Measurements from ENCODE around the gene PRMT5.

PRMT5 gene

GRCh38 chr14:22872033-22872832, 56.9 kb downstream of the PRMT5 start:
- Histone ChIP-seq H3K9me3 (ENCODE audit: insufficient read depth, low read depth, low read length) (no peaks in the 10 kb centered on the region), H3K36me3 (ENCODE audit: insufficient read depth, low read length) (0 out of 2 replicates have a peak, but pooled peaks cover 2% of the 10 kb centered on the region), H3K27ac (ENCODE audit: low read depth, low read length) (peak overlapping the region; percentile 85; the same call in 1 of the 2 replicates), H3K4me3 (ENCODE audit: low read length) (peak overlapping the region; percentile 84), H3K27me3 (ENCODE audit: insufficient read depth, low read length) (no peaks in the 10 kb centered on the region), H3K4me1 (ENCODE audit: insufficient read depth, low read length) (peaks cover 12% of the 10 kb centered on the region), H3K9ac (ENCODE audit: low read depth, low read length) (peak overlapping the region; percentile 47)
- WGBS, result under 1% methylated on average over 45 of the region's 45 CpGs

GRCh38 chr14:22871224-22872032, 57.7 kb downstream of the PRMT5 start, which contains the start of gene LRP10:
LRP10 (plus strand) TSS chr14:22871740; CDS start chr14:22872304, 564 bp downstream.
- Histone ChIP-seq H3K4me3 (ENCODE audit: low read length) (peak within 1 kb of the TSS; percentile 84), H3K27me3 (ENCODE audit: insufficient read depth, low read length) (no peaks in the 10 kb centered on the region), H3K36me3 (ENCODE audit: insufficient read depth, low read length) (0 out of 2 replicates have a peak, but pooled peaks cover 2% of the 10 kb centered on the region), H3K4me1 (ENCODE audit: insufficient read depth, low read length) (peaks cover 12% of the 10 kb centered on the region), H3K27ac (ENCODE audit: low read depth, low read length) (peak within 1 kb of the TSS; percentile 85; the same call in 1 of the 2 replicates), H3K9ac (ENCODE audit: low read depth, low read length) (peak within 1 kb of the TSS; percentile 27), H3K9me3 (ENCODE audit: insufficient read depth, low read depth, low read length) (no peaks in the 10 kb centered on the region)
- under 1% methylated on average over 49 of the region's 50 CpGs for WGBS

- H3K4me3 ChIP-seq (ENCODE audit: low read length), result peak overlapping the region; percentile 84
- no peaks in the 10 kb centered on the region for H3K27me3 ChIP-seq (ENCODE audit: insufficient read depth, low read length)
- H3K4me1 ChIP-seq (ENCODE audit: insufficient read depth, low read length), result peaks cover 12% of the 10 kb centered on the region
- peak overlapping the region; percentile 85; the same call in 1 of the 2 replicates for H3K27ac ChIP-seq (ENCODE audit: low read depth, low read length)
- 0 out of 2 replicates have a peak, but pooled peaks cover 2% of the 10 kb centered on the region for H3K36me3 ChIP-seq (ENCODE audit: insufficient read depth, low read length)
- no CpG with 5 or more reads among the region's 1 CpG for WGBS
- H3K9ac ChIP-seq (ENCODE audit: low read depth, low read length), result 0 out of 2 replicates have a peak overlapping the region, but pooled peaks have one; percentile 12
- no peaks in the 10 kb centered on the region for H3K9me3 ChIP-seq (ENCODE audit: insufficient read depth, low read depth, low read length)
Measured at GRCh38 chr14:22870811-22871223, 58.4 kb downstream of the PRMT5 start.
